ENCODE results near the gene TMPRSS4.

TMPRSS4 gene

DNA sequence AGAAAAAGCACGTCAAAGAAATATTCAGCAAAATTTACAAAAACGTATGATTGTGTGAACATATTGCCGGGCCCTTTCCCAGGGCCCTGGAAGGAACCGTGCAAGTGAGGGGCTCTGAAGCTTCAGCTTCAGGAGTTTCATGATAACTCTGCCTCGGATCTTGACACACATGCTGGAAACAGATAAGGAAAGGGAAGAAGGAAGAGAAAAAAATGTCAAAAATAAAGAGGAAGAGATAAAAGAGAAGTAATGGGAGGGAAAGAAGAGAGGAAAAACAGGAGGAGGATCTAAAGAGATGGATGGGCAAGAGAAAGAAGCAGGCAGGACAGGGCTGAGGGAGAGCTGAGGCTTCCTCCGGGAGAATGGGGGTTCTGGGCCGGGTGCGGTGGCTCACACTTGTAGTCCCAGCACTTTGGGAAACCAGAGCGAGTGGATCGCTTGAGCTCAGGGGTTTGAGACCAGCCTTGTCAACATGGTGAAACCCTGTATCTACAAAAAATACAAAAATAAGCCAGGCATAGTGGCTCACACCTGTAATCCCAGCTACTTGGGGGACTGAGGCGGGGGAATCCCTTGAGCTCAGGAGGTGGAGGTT lies 2.7 kb upstream of the TMPRSS4 start:
- no peak for DNase-seq

DNA sequence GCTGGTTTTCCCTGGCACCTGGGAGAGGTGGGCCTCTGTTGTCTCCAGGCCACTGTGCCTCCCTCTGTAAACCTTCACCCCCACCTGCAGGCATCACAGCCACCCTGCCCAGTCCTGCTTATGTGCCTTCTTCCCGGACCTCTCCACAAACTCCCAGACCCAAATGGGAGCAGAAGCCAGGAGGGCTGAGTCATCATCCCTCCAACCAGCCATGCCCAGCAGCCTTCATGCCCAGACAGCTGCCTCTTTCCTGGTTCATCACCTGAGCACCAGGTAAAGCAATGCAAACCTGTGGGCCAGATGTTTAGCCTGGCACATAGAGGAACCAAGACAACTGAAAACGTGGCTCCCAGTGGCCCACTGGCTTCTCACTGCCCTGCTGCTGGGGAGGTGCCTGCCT lies 2.1 kb upstream of the TMPRSS4 start:
- no peak for DNase-seq

GRCh38 chr11:118078911-118079411 lies 2.1 kb downstream of the TMPRSS4 start:
- peak; percentile 53 for DNase-seq

GRCh38 chr11:118079491-118079890 lies 2.6 kb downstream of the TMPRSS4 start:
- DNase-seq: no peak

- no peak for DNase-seq
Measured at GRCh38 chr11:118080296-118080695, 3.4 kb downstream of the TMPRSS4 start.

DNA sequence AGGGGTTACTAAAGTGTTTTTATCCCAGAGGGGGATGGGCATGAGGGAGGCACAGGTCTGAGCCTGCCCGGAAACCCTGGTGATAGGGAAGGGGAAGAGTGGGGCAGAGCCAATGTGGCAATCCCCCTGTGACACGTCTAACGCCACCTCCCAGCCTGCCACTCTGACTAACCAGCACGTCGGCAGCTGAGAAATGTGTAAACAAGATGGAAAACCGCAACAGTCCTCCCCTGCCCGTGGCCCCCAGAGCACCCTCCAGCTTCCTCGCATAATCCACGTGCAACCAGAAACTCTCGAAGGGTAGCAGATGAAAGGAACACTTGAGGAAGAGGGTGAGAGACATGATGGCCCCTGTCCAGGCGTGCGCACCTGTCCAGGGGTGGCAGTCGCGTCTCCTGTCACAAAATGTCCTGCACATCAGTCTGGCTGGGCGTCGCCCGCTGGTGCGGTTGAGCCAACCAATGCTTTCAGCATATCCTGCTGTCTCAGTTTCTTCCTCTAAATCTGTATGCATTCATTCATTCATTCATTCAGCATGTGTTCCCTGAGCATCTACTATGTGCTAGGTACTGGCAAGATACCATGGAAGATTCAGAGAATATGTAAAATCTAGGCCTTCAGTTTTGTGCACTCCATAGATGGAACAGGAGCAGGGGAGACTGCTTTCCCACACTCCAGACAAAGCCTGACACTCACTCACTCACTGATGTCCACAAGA lies 4.5 kb downstream of the TMPRSS4 start:
- DNase-seq: no peak

- no peak for DNase-seq
Measured at GRCh38 chr11:118082880-118083552, 6.1 kb downstream of the TMPRSS4 start.

DNA sequence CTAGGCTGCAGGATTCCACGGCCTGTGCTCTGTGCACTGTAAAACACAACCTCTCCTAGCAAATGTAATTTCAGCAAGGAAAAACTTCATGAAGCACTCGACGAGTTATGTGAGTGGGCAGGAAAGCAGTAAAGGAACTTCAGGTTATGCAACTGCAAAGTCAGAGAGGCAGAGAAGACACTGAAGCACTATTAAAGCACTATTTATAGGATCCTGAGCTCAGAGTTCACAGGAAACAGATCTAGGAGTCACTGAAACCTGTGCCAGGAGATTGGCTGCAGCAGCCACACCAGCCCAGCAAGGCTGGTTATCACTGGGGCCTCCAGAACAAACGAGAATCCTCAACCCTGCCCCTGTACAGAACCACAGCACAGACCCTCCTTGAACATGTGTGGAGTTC lies 7.4 kb downstream of the TMPRSS4 start:
- no peak for DNase-seq

DNA sequence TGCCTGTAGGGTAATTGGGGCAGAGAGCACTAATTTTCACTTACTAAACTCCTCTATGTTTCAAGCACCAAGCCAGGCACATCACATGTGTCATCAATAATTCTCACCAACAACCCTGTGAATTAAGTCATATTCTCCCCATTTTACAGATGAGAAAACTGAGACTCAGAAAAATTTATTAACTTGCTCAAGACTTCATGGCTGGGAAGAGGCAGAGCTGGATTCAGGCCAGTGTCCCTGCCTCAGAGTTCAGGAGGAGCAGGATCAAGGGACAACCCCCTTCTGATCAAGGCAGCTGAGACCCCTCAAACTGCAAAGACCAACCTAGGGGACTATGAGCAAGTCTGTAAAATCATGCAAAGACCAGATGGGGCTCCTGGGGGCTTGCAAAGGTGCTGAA lies 7.8 kb downstream of the TMPRSS4 start:
- DNase-seq: no peak

DNA sequence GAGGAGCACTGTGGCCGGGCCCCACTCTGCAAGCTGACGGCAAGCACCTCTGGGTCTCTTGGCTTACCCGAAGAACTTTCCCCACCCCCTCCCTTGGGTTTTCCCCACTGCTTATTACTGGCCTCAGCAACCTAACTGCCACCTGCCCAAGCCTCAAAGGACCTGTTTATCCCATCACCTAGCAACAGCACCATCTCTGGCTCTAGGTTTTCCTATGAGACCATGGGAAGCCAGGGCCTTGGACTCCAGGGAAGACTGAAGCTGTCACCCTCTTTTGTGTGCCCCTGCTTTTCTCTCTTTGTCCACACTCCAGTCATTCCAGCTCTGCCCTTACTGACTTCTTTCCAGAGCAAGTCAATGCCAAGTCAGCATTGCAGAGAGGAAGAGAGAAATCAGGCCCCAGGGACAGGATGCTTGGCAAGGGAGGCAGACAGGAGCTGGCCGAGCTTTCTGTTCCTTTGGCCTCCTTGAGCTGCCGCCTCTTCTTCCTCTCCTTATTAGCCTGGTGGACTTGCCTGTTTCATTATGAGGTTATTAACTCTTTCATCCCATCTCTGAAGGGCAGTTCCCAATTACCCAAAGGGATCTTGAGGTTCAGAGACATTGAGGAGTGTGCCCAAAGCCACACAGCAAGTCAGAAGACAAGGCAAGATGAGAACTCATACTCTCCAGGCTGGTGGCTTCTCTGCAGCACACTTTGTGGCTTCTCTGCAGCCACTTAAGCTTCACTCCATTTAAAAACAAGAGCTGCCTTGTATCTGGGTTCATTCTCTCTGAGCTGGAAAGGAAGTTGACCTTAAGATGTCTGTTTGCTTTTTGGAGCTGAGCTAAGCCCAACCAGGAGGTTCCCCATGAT lies 10.3 kb downstream of the TMPRSS4 start, which contains the start of gene SMIM35:
Gene SMIM35, minus strand, starts transcription at position 51 of the 856 bp plus-strand sequence. CDS start 206 bp downstream, outside the sequence.
- DNase-seq: no peak

- no peak for DNase-seq
Measured at GRCh38 chr11:118087931-118088330, 11.1 kb downstream of the TMPRSS4 start.

- no peak for DNase-seq
Measured at GRCh38 chr11:118088531-118088930, 11.7 kb downstream of the TMPRSS4 start.

DNA sequence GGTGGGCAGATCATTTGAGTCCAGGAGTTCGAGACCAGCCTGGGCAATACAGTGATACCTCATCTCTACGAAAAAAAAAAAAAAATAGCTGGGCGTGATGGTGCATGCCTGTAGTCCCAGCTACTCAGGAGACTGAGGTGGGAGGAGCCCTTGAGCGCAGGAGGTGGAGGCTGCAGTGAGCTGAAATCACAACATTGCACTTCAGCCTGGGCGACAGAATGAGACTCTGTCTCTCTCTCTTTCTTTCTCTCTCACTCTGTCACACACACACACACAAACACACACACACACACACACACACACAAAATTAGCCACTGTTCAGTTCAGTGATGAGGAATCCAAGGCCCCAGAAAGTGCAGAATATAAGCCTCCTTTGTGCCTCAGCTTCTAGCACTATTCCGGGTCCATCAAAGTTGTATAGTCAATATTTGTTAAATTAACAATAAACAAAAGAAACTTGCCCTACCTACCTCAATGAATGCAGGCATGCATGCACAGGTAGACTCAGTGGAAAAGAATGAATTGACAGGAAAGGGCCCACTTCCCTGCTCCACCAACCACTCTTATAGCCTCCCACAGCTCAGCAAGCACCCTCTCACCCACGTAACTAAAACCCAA lies 13.8 kb downstream of the TMPRSS4 start:
- no peak for DNase-seq

- DNase-seq: no peak
Measured at GRCh38 chr11:118091690-118092089, 14.8 kb downstream of the TMPRSS4 start.

GRCh38 chr11:118092907-118093571 lies 16.2 kb downstream of the TMPRSS4 start:
- DNase-seq: no peak

DNA sequence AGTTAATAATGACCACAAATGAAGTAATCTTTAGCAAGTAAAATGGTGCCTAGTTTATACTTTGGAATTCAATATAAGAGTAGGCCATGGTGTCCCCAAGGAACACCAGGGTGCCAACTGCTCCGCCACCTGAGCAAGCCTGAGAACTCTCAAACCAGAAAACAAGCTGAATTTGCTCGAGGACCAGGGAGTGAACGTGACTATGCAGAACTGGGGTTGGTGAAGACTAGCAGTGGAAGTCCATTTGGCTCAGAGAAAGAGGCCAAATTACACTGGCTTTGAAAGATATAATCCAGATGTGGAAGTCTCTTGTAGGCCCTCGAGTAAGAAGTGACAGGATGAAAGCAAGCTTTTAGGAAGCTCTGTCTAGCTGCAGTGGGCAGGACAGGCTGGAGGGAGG lies 18.6 kb downstream of the TMPRSS4 start:
- no peak for DNase-seq

DNA sequence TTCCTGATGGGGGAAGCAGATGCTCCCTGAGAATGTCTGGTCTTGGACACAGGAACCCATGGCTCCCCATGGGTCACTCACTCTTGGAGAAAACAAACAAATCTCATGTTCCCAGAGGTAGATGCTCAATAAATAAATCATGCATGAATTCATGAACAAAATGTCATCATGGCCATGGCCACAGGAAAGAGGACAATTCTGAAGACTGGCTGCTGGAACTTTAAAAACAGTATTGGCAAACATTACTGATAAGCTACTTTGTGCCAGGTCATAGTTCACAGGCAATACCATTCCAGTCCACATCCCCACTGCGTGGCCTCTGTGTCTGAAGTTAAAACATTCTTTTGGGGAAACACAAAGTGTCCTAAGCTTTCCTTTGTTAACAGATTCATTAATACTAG lies 19.1 kb downstream of the TMPRSS4 start:
- DNase-seq: no peak

GRCh38 chr11:118098996-118099837 lies 22.3 kb downstream of the TMPRSS4 start:
- DNase-seq: no peak

DNA sequence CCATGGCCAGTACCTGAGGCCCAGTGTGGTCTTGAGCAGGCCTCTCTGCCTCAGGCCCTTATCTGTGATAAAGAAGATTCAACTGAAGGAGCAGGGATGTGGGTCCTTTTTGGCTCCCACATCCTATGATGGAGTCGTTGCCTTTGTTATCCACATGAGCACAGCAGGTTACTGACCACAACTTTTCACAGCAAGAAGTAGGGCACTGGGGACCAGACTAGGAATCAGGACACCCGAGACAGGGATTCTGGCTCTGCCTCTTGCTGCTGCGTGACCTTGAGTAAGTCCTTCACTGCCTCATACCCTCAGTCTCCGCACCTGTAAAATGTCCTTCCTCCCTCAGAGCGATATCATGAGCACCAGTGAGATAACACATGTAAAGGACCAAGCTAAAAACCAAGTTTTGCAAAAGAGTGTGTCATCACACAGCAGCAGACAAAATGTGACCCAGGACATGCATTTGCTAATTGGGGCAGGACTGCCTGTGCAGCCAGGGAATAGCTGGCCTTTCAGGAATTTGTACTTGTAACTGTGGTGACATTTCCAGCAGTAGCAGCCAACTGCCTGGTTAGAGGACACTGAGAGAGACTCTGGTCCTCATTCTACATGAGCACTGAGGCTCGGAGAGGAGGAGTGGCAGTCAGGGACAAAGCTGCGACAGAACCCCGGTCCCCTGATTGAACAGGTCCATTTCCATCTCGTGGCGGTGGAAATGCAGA lies 23.1 kb downstream of the TMPRSS4 start:
- DNase-seq: no peak

Measured in right kidney (tissue), 1 donor.